ENCODE results near the gene NUTM1.

DNA sequence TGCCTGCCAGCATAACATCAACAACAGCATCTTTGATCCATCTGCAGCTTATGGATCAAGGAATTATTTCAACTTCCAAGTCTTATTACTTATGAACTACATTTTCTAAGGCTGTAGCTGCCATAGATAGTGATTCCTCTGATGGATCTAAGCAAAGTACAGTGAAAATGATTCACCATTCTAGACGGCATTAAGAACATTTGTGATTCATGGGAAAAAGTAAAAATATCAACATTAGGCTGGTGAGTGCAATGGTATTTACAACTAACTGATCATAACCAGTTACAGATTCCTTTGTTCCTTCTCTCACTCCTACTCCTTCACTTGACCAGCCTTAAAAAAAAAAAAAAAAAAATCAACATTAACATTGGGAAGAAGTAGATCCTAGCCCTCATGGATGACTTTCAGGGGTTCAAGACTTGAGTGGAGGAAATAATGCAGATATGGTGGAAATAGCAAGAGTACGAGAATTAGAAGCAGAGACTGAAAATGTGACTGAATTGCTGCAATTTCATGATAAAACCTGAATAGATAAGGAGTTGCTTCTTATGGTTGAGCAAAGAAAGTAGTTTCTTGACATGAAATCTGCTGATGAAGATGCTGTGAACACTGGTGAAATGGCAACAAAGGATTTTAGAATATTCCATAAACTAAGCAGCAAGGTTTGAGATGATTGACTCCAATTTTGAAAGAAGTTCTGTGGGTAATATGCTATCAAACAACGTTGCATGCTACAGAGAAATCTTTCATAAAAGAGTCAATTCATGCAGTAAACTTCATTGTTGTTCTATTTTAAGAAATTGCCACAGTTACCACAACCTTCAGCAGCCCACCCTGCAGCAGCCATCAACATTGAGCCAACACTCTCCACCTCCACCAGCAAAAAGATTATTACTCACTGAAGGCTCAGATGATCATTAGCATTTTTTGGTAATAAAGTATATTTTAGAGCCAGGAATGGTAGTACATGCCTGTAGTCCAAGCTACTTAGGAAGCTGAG, 28.3 kb upstream of the NUTM1 start:
- TF ChIP-seq, protein P1, sequence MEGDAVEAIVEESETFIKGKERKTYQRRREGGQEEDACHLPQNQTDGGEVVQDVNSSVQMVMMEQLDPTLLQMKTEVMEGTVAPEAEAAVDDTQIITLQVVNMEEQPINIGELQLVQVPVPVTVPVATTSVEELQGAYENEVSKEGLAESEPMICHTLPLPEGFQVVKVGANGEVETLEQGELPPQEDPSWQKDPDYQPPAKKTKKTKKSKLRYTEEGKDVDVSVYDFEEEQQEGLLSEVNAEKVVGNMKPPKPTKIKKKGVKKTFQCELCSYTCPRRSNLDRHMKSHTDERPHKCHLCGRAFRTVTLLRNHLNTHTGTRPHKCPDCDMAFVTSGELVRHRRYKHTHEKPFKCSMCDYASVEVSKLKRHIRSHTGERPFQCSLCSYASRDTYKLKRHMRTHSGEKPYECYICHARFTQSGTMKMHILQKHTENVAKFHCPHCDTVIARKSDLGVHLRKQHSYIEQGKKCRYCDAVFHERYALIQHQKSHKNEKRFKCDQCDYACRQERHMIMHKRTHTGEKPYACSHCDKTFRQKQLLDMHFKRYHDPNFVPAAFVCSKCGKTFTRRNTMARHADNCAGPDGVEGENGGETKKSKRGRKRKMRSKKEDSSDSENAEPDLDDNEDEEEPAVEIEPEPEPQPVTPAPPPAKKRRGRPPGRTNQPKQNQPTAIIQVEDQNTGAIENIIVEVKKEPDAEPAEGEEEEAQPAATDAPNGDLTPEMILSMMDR (IDR thresholded peaks at IDR 0.05): no peak
- TF ChIP-seq POLR2A (IDR thresholded peaks at IDR 0.05): no peak
